HG03280 (cell line): ENCODE measurements around the gene PPM1J.
"Not testable (repeated sequence)": the region's sequence is repeated elsewhere in the genome, so short reads cannot be mapped to it uniquely, and the experiment has no call there.

ENCODE experiments used
- ATAC-seq: cut with Tn5 transposase; IDR thresholded peaks from one replicate; pipeline ENCODE4 v1.9.1; 2021; ENCODE audit warnings: mild to moderate bottlenecking, moderate library complexity; ENCODE audit not compliant: unreplicated experiment

Gene PPM1J

DNA sequence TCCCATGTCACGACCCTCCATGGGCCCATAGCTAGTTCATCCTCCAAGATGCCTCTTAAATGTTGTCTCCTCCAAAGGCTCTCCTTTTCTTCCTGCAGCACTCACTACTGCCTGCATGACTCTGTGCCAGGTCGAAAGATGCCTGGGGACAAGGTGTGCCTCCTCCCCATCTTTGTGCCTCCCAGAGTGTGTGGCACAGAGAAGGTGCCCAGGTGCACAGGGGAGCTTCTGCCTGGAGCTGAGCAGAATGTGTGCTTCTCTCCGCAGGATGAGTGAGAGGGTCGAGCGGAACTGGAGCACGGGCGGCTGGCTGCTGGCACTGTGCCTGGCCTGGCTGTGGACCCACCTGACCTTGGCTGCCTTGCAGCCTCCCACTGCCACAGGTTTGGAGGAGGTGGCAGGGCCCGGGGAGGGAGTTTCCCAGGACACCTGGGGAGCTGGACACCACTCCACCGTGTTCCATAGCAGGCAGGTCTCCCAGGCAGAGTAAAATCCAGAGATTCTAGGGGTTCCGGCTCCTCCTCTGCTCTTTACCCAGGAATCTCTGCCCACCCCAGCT, 6.9 kb upstream of the PPM1J start:
- no peak for ATAC-seq

- ATAC-seq: not testable (repeated sequence)
These were observed 6.2 kb upstream of the PPM1J start for GRCh38 chr1:112721294-112721693.

- ATAC-seq: no peak
These were observed 5.7 kb upstream of the PPM1J start for GRCh38 chr1:112720800-112721199.

GRCh38 chr1:112719706-112720105, 4.6 kb upstream of the PPM1J start:
- no peak for ATAC-seq

DNA sequence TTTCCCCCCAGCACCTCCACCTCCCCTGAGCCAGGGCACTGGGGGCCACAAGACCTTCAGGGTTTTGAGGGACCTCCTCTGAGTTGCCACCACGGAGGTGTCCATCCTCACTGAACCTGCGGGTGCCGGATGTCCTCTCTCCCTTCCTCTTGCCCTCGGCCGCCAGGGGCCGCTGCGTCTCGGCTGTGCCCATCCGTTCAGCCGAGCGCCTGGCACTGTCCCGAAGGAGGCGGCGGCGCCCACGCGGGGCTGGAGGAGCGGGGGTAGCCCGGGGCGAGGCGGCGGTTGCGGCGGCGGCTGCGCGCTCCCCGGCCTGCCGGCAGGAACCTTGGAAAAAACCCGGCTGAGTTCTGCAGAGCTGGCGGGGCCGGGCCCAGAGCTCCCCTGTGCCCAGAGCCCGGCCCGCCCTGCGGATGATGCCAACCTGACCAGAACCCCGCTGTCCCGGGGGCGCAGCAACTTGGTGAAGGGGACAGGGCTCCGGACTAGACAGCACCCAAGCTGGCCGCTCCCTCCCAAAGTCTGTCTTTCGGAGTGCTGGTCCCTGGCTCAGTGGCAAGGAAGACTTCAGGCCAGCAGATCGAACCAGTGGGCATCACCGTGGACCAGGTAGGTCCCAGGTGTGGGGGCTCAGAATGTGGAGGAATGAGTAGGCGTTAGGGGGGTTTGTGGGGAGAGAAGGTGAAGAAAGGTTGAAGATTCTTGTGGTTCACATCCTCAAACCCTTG, 3.7 kb upstream of the PPM1J start:
- no peak for ATAC-seq

- ATAC-seq: no peak
These were observed 2.2 kb upstream of the PPM1J start for GRCh38 chr1:112717263-112717873.

DNA sequence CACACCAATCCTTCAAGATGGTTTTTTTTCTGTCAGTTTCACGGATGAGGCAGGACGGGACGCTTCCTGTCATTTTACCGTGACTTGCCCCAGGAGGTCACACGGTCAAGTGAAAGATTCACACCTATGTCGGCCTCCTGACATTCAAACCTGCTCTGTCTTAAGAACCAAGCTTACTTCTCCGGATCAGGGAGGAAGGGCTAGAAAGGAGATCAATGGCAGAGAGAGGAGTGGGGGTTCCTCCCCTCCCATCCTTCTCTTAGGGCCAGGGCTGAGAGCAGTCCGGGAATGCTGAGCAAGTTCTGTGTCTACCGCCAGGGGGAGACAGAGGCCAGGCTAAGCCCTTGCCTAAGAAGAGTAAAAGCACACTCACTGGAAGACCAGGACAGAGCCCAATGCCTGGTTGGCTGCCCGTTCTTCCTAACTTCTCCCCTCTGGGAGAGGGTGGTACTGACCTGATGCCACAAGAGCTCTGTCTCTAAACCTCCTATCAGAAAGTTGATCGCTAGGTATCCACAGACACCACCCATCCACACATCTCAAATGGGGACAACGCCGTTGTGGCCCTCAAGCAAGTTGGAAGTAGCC, 1.1 kb upstream of the PPM1J start:
- no peak for ATAC-seq

GRCh38 chr1:112714313-112715263, 544 bp downstream of the PPM1J start:
- no peak for ATAC-seq

DNA sequence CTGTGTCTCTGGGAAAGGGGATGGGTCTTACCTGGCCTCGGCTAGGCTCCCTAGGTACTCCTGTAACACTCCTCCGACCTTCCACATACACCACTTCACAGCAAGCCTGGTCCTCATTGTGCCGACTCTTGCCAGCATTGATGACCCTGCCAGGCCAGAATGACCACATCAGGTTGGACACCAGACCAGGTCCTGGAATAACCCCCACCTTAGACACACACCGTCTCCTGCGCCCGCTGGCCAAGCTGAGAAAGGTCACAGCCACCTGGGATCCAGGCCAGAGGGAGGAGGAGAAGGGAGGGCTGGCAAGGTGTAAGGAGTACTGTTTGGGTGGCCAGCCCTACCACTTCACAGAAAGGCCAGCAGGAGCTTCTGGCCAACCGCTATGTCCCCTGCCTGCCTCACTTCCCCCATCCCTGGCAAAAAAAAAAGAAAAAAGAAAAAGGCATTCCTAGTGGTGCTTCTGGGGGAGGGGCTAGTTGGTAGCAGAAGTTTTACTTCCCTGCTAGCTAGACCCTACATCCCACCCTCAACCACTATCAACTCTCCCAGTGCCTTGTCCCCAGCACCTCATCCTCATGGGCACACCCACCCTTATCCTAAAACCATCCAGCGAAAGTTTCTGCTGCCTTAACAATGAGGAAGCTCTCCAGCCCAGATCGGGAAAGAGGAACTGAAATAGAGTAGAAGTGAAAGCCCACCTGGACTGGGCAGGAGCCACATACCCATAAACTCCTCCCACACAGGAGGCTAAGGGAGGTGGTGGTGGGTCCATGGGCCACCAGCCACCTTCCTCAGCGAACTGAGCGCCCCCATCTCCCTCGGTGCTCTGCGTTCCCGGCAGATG, 1.4 kb downstream of the PPM1J start:
- ATAC-seq: no peak

GRCh38 chr1:112712701-112713128, 2.4 kb downstream of the PPM1J start:
- no peak for ATAC-seq

- no peak for ATAC-seq
These were observed 2.9 kb downstream of the PPM1J start for GRCh38 chr1:112712191-112712590.

DNA sequence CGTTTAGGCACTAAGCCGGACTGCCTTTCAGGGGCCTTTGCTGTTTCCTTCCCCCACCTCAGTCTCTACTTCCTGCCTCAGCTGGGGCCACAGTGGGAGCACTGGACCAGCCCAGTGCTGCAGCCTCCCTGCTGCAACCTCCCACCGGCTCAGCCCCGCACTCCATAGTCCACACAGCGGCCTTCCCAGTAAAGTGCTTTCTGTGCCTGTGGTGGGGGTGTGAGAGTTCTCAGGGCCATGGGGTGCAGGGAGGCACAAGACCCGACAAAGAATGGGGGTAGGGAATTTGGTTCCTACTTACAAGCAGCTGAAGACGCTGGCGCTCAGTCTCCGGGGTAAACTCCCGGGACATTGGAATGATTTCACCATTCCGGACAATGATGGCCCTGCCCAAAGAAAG, 3.5 kb downstream of the PPM1J start:
- ATAC-seq: no peak

DNA sequence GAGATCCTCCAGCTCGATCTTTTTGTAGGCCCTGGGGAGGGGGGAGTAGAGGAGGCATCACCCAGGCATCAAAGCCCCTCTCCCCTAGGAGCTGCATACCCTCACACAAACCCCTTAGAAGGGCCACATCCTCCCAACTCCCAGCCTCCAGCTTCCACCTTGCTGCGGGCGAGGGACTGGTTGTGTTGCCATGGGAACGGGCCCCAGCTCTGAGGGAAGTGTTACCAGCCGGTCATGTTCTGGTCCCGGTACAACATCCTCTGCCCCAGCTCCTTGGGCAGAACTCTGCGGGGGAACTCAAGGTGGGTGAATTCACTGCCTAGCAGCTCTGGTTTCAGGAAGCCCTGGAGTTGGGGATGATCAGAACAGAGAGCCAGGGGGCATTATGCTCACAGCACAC, 4.1 kb downstream of the PPM1J start:
- ATAC-seq: no peak

- no peak for ATAC-seq
These were observed 4.5 kb downstream of the PPM1J start for GRCh38 chr1:112710586-112710985.

DNA sequence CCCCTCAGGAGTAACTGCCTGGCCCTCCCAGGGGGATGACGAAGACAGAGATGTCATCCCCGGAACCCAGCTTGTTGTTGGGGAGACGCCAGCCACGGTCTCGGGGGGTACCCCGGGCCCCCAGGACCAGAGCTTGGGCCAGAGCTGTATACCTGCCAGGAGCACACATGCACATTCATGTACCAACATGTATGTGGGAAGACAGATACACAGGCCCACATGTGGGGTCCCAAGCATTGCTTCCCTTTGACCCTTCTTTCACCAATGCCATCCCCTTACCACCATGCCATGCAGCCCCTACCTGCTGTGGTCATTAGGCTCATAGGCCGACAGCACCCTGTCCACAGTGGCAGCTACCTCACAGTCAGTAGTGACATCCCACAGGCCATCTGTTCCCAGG, 5.0 kb downstream of the PPM1J start:
- no peak for ATAC-seq

- ATAC-seq: no peak
These were observed 6.6 kb downstream of the PPM1J start for GRCh38 chr1:112708489-112708888.

DNA sequence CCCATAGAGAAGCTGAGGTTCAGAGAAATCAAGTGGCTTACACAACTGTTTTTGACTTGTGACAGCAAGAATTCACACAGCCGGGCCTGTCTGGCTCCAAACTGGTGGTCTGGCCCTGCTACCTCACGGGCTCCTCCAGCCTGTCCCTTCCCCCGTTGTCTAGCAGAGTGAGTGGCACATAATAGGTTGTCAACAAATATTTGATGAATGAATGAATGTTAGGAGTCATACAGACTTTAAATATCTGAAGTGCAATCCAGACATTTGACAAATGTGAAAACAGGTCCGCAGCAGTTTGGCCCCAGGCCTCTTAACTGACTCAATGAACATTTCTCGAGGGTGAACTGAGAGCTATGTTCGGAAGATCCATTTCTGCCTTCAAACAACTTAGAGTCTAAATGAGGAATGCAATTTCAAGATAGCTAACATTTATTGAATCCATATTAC, 7.1 kb downstream of the PPM1J start:
- ATAC-seq: no peak

- peak; percentile 53 for ATAC-seq
These were observed 7.7 kb downstream of the PPM1J start for GRCh38 chr1:112707221-112708001.
